EL (cell line): ENCODE results near the gene ARL16.

Experiments
- DNase-seq: peaks from one replicate; pipeline ENCODE4 v3.0.0-alpha.2; 2016

ARL16 gene

DNA sequence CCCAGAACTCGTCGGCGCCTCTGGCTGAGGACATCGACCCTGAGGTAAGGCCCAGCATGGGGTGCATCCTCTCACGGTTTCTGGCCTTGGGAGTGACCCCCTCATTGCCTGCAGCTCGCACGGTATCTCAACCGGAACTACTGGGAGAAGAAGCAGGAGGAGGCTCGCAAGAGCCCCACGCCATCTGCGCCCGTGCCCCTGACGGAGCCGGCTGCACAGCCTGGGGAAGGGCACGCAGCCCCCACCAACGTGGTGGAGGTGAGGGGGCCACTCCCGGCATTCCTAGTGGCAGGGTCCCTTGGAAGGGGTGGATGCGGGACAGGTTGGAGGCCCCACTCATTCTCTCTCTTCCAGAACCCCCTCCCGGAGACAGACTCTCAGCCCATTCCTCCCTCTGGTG is 11.2 kb upstream of the ARL16 start:
- DNase-seq: no peak

DNA sequence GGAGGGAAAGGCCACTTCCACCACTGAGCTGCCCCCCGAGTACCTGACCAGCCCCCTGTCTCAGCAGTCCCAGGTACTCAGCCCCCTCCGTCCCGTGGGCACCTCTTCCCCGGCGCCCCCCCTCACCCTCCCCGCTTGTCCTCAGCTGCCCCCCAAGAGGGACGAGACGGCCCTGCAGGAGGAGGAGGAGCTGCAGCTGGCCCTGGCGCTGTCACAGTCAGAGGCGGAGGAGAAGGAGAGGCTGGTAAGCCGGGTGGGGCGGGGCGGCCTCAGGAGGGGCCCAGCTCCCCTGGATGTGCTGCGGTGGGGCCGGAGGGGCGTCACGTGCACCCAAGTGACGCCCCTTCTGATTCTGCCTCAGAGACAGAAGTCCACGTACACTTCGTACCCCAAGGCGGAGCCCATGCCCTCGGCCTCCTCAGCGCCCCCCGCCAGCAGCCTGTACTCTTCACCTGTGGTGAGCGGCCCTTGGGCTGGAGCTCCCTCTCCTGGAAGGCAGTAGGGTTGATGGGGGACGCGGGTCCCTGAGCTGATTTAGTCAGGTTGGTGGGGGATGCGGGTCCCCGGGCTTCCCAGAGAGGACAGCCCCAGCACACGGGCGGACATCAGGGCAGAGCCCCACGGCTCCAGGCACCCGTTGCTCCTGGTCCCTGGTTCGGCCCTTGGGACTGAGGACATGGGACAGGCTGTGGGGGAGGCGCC is 10.1 kb upstream of the ARL16 start:
- DNase-seq: no peak

DNA sequence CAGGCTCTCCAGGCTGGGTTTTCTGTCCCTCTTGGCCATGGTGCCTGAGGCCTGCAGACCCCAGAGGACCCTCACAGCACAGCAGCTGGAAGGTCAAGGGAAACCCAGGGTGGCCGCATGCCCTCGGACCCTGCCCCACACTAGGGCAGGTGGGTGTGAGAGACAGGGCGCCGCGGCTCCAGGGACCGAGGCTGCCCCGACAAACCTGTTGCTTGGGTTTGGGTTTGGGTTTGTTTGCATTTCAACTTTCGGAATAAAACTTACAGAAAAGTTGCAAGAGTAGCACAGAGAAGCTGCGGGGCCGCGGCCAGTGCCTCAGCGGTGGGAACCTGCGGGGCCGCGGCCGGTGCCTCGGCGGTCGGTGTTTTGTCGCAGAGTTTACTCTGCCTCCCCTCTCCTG is 8.0 kb upstream of the ARL16 start:
- no peak for DNase-seq

DNA sequence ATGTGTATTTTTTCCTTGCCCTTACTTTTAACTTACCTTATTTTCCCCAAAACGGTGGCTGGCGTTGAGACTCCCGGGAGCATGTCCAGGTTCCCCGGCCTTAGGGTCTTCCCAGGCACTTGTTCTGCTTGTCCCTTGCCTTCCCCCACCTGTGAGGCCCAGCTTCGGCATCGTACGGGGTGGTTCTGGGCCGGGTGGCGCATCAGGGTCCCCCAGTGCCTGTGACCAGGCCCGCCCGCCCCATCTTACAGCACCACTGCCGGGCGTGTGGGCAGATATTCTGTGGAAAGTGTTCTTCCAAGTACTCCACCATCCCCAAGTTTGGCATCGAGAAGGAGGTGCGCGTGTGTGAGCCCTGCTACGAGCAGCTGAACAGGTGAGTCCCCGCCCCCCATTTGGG is 7.6 kb upstream of the ARL16 start:
- DNase-seq: no peak

DNA sequence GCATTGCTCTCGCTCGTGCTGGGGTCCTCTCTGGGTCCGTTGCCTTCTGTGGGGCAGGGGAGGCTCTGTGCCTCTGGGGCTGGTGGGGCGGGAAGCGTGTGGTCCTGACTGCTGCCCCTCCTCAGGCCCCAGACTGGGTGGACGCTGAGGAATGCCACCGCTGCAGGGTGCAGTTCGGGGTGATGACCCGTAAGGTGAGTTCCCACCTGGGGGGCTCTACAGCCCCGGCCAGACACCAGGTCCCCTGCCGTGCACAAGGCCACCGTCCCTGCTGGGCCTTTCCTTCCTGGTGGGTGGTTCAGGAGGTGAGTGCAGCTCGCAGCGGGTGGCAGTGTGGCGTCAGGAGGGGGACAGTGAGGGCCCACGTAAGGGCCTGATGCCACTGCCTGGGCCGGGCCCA is 7.0 kb upstream of the ARL16 start:
- DNase-seq: no peak

DNA sequence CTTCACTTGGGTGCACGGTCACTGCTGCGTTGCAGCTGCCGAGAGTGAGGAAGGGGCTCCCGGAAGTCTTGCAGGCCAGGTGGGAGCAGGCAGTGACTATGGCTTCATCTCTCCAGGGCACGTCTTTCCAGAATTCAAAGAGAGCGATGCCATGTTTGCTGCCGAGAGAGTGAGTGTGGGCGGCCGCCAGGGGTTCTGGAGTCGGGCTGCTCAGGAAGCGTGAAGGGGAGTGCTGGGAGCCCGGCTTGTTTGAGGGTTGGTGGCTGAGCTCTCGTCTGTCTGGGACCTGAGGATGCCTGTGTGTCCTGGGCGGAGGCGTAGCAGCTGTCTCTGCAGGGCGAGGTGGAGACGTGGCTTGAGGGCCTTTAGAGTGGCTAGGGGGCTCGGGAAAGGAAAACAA is 6.5 kb upstream of the ARL16 start:
- DNase-seq: no peak

DNA sequence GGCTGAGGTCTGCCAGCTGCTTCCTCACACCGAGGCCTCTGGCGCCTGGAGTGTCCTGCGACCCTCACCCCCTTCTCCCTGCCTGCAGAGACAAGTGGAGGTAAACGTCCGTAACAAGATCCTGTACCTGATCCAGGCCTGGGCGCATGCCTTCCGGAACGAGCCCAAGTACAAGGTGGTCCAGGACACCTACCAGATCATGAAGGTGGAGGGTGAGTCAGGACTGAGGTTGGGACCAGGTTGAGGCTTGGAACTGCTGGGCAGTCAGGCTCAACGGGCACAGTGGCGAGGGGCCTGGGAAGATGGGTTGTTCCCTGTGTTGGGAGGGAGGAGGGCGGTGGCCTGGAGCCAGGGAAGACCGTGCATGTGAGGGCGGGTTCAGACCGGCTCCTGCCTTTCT is 5.0 kb upstream of the ARL16 start:
- no peak for DNase-seq

DNA sequence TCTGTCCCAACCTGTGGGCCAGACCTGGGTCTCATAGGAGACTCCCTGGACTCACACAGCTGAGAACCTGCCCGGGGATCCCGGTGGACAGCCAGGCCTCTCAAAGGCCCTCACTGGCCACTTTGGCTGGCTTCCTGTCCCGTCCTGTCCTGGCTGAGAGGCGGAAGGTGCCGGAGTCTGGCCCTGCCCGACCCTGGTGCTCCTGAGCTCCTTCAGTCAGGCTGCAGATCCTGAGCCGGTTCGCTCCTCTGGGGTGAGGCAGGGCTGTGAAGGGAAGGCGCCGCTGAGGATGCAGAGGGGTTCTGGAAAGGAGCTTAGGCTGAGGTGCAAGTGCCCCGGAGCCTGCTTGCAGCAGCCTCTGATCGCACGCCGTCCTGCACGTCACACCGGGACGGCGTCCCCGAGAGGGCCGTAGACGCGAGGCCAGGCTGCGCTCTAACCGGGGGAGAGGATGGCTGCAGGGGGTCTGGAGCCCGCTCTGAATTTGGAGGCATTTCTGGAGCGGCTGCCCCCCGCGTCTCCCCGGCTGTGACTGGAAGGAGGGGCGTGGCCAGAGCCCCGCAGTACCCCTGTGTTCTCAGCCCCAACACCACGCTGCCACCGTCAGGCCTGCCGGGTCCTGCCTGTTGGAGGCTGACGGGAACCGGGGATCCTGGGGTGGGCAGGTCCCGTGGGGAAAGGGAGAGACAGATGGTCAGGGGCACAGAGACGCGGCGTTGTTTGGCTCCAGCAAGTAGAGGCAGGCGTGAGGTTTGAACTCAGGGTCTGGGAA is 4.4 kb upstream of the ARL16 start:
- DNase-seq: no peak

DNA sequence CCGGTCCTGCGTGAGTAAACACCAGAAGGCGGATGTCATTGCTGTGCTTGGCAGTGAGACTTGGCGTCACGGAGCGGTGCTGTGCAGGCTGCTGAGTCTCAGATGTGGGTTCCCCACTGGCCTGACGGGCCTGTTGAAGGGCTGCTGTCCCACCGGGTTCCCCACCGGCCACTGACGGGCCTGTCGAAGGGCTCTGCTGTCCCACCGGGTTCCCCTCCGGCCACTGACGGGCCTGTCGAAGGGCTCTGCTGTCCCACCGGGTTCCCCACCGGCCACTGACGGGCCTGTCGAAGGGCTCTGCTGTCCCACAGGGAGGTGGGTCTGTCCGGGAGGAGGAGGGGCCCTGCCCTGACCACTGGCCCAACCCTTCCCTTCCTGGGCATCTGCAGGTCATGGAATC is 3.0 kb upstream of the ARL16 start:
- no peak for DNase-seq

DNA sequence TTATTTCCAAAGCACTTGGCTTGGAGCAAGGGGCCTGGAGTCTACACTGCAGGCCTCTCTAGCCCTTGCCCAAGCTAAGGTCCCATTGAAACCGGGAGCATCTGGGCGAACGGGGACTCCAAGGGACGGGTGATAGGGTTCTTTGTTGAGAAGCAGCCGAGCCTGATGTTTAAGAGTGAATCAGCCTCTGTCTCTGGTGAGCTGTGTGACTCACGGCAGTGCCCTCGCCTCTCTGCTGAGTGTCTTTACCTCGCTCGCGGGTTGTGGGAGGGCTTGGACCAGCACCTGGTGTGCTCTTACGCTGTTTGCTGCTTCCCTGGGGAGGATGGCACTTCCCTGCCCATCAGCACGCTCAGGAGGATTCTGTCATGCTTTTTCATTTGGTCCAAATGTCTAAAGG is 1.5 kb upstream of the ARL16 start:
- DNase-seq: peak; percentile 83

DNA sequence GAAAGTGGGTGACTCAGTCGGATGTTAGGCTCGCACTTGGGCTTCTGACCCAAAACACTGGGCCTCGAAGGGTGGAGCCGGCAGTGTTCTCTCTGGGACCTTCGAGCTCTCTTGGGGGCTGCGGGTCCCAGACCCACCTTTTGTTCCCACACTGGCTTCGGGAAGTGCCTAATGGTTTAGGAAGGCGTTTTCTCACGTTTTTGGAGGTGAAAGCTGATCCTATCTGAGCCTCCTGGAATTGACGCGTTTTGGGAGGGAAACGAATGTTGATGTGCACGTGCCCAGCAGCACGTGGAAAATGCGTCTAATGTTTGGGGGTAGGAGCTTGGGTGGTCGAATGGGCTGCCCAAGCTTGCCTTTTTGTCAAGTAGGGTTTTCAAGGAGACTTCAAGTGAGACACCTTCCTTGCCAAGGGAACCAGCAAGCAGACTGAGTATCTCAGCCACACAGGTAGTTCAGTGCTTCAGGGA is 880 bp upstream of the ARL16 start:
- no peak for DNase-seq

DNA sequence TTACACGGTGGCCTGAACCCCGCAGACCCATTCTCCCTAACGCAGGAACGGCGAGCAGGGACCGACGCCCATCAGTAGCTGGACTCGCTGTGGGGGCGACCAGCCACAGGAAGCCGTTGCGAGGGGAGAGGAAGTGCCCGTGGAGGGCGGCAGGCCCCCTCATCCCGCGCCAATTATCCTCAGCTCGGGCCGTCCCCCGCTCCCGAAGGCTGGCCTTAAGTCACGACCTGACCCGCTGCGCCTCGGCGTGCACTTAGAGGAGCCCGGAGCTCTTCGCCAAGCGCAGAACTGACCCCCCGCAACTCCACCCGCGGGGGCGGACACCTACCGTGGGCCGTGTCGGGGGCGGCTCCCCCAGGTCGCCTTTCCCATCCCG is 401 bp downstream of the ARL16 start:
- DNase-seq: no peak

DNA sequence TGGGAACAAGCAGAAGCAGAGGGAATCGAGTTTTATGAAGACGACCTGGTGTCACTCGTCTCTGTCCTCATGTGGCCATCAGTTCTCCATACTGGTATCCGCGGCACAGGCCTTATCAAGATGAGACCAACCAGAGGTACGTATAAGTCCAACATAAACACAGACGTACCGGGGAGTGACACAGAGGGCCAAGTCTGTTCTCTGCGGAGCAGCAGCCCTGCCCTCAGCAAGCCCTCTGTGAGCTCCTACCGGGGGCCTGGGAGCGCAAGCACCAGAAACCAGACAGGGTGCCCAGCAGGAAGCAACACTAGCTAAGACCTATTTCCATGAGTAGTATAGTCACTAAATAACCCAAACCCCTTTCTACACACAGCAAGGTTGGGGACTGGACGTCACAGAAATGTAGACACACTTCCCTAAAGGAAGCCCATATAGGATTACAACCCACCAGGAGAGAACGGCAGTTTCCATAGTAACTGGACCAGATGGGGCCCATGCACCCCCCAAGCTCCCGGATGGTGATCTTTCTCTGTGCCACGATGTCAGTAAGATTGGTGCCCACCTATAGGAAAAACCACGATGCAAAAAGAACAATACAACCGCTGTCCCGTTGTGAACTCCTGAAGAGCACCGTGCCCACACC is 911 bp downstream of the ARL16 start:
- DNase-seq: peak; percentile 19

DNA sequence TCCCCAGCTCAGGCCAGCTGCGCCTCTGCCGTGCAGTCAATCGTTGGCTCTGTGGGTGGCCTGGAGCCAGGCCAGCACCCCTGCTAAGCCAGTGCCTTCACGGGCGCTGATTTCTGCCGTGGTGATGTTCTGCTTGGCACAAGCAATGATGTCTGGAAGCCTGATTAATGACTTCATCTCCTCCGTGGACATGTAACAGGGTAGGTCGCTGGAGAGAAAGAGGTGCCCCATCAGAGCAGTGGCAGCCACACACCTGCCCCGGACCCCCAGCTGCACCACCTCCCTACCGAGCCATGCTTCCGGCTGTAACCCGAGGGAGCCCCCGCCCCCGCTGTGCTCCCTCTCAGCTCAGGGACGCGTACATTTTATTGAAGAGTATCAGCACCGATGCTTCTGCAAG is 1.9 kb downstream of the ARL16 start:
- no peak for DNase-seq

DNA sequence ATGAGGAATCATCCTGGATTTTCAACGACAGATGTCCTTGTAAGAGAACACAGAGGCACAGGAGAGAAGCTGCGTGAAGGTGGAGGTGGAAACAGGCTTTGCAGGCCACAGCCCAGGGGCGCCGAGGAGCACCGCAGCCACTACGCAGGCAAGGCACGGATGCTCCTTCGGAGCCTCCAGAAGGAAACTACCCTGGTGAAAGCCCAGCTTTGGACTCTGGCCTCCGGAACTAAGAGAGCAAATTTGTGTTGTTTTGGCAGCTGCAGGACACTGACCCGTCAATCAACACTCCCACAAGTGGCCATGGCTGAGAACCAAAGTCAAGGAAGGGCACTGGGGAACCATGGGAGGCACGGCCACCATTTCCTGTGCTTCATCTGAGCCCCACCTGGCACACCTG is 3.4 kb downstream of the ARL16 start:
- DNase-seq: no peak

DNA sequence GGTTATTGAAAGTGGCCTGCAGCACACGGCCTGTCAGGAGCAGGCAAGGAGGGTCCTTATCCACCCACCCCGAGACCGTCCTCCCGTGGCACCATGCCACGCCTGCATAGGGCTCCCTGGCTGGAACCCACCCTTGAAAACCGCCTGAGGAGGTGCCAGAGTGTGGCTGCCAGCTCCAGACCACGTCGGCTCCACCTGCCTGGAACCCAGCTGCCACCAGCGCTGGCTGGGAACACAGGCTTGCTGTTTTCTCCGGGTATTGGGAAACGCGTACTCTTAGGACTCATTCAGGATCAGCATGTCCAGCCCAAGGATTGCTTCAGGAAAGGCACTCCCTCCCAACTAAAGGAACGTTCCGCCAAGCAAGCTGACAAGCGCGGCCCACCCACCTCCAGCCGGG is 6.7 kb downstream of the ARL16 start:
- no peak for DNase-seq

DNA sequence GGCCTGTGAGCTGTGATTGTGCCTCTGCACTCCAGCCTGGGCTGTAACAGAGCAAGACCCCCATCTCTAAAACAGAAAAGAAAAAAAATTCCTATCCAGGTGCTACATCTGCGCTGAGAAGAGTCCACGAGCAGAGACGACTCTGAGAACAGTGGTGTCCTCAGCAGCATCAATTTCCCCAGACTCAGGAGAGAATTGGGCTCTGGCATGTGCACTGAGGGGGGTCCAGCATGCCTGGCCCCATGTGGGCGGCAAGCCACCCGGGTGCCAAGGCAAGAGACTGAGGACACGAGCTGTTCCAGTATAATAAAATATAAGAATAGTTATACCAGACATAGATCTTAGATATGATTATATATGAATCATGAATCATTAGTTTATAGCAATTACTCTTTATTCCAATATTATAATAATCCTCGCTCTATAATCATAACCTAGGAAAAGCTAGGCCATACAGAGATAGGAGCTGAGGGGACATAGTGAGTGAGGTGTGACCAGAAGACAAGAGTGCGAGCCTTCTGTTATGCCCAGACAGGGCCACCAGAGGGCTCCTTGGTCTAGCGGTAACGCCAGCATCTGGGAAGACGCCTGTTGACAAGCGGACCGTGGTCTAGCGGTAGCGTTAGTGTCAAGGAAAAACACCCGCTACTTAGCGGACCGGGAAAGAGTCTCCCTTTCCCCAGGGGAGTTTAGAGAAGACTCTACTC is 7.9 kb downstream of the ARL16 start:
- DNase-seq: peak; percentile 24

DNA sequence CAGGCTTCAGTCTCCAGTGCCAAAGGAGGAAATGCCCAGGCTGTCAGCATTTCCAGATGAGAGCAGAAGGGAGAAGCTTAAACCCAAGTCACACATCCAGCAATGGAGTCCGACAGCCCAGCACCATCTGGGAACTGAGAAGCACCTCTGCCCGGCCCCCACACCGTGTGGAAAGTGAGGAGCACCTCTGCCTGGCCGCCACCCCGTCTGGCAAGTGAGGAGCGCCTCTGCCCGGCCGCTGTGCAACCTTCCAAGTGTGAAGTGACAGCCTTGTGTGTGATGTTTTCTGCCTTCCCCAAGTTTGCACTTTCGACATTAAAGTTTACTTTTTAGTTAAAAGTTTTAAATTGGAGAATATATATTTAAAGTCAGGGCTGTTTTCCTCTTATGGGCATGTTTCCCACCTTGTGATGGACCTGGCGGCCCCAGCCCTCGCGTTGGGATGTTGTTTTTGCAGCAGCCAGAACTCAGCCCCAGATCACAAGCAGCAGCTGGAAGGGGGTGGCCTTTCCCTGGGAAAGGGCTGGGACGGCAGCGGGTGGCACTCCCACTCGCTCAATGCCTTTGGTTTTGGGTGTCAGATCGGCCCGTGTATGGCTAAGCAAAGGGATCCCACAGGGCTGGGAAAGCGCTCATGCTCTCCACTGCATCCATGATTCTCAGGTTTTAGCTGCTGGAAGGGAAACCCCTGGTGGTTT is 9.9 kb downstream of the ARL16 start:
- DNase-seq: no peak

DNA sequence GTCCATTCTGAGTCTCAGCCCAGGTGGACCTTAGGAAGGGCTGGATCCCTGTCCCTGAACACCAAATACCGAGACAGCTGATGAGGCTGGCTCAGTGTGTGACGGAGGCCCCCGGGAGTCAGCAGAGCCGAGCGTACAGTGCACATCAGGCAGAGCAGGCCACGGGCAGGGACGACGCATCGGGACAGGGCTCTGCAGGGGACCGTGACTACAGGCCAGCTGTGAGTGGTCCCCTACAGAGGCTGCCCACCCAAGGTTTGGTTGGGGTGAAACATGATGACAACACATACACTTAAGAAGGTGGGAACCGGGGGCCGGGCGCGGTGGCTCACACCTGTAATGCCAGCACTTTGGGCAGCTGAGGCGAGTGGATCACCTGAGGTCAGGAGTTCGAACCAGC is 10.6 kb downstream of the ARL16 start:
- DNase-seq: no peak

DNA sequence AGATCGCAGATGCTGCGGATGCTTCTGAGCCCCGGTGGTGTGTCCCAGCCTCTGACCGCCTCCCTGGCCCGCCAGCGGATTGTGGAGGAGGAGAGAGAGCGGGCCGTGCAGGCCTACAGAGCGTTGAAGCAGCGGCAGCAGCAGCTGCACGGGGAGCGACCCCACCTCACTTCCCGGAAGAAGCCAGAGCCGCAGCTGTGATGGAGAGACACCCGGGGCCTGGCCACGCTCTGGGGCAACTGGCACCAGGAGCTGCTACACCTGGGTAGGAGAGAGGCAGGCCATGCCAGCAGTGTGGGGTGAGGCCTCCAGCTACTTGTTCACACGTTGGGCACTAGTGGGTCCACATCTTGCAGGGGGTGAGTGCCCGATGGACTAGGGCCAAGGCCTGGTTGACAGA is 11.1 kb downstream of the ARL16 start:
- DNase-seq: no peak

DNA sequence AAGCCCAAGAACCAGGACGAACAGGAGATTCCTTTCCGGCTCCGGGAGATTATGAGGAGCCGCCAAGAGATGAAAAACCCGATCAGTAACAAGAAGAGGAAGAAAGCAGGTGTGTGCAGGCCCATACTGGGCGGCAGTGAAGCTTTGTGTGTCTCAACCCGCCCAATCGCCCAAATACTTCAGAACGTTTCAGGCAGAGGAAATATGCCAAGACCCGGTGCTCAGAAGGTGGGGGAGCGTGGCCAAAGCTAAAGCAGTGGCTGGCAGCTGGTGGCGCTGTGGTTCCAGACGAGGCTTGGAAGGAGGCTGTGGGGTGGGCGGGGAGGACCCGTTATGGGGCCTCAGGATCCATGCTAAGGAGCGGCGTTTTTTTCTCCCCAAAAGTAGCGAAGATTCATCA is 15.8 kb downstream of the ARL16 start:
- no peak for DNase-seq

DNA sequence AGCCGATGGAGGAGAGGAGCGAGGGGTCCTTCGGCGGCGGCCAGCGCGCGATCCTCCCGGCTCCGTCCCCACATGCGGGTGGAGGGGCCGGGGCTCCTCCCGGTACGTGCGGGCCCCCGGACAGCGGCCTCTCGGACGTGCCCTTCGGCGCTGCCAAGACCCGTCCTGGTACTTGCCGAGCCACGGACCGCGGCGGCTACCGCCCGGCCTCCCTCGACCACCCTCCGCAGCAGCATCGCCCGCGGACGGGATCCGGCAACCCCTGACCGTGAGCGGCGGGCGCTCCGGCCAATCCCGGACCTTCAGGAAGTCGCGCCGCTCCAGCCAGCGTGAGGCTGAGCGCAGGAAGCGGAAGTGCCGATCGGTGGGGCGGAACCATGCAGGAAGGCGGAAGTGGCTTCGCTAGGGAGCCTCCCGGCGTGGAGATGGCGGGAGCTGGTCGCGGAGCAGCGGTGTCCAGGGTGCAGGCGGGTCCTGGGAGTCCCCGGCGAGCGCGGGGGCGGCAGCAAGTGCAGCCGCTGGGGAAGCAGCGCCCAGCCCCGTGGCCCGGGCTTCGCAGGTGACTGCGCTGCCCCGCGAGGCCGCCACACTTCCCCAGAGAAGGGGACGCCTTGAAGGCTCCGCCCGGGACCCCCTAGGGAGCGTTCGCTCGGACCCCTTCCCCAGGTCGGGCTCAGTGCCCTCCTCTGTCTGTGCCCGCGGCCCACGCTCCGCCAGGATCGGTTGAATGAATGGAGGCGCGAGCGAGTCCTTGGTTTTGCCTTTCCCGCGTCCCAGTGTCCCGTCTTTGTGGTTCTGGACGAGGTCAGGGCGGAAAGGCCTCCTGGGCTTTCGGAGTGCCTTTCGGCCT is 17.0 kb downstream of the ARL16 start, which contains the start of the genes CCDC137 and OXLD1:
Gene CCDC137, plus strand, starts transcription at position 396 of the 850 bp plus-strand sequence. Its CDS starts 30 bp downstream, at position 426.
Gene OXLD1, minus strand, starts transcription at position 264 of the 850 bp plus-strand sequence. Its CDS starts 28 bp downstream, at position 236.
- peak; percentile 96 for DNase-seq
